Epithelial cell of esophagus (primary cell): Measurements from ENCODE around the gene ADAMTSL2.

Experiments
- DNase-seq: peaks from one replicate; pipeline ENCODE4 v3.0.0; 2010; ENCODE audit warnings: low read depth
- H3K4me3 ChIP-seq: 2 replicates; pipeline ENCODE4 v1.5.1; 2011; ENCODE audit warnings: mild to moderate bottlenecking, low read length, control low read depth
- CTCF ChIP-seq: IDR thresholded peaks from 2 replicates; pipeline ENCODE4 v1.5.1; 2011; ENCODE audit warnings: low read depth, mild to moderate bottlenecking, low read length, control low read depth, inconsistent platforms; ENCODE audit not compliant: insufficient read depth; ENCODE audit errors: missing control alignments

ADAMTSL2 gene

DNA sequence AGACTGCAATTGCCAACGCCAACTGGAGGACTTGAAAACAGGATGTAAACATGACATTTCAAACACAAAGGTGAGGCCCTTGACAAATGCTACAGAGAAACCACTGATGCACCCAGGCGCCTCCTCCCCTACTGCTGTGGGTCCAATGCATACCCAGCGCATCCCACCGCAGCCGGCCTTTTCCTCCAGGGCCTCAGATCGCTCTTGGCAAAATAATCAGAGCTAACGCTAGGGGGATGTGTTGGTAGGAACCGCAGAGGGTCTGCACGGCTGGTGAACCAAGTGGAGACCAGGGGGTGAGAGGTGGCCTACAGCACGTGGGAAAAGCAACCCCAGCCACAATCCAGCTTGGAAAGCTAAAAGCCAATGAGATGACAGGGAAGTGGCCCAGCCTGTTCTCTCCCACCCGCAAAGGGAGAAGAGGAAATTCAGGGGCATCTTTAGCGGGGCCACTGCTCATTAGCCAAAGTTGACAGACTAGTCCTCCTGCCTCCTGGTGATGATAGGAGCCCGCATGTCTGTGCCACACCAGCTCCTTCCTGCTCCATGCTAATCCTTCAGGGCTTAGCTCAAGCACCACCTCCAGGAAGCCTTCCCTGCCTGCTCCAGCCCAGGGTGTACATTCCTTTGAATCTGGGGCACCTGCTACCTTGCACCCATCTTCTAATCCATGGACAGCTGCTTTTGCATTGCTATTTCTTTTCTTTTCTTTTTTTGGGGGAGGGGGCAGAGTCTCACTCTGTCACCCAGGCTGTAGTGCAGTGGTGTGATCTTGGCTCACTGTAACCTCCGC, 68.8 kb downstream of the ADAMTSL2 start:
- no peak for TF ChIP-seq CTCF
- H3K4me3 ChIP-seq, result no peak overlapping the region
- no peak for DNase-seq

- DNase-seq, result no peak
- no peak overlapping the region for H3K4me3 ChIP-seq
- no peak for TF ChIP-seq CTCF
These were observed 69.7 kb downstream of the ADAMTSL2 start for GRCh38 chr9:133604214-133604613.

DNA sequence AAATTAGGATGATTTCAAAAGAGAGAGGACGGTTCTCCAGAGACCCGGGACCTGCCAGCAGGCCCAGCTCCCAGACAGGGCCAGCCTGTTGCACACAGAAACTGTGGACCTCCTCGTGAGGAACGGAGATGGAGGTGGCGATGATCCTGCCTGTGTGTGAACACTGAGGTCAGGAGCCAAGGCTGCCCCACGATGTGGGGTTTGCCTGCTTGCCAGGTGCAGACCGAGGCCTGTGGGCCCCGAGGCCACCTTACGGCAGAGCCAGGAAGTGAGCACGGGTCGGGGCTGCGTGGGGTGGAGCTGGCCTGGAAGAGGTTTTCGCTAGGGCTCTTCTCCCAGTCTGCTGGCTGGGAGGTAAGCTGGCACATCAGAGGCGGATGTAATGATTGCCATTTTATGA, 70.4 kb downstream of the ADAMTSL2 start:
- TF ChIP-seq CTCF, result no peak
- no peak overlapping the region for H3K4me3 ChIP-seq
- DNase-seq, result no peak

- no peak overlapping the region for H3K4me3 ChIP-seq
- DNase-seq, result no peak
- no peak for TF ChIP-seq CTCF
These were observed 70.9 kb downstream of the ADAMTSL2 start for GRCh38 chr9:133605446-133605845.

GRCh38 chr9:133605856-133606707, 71.6 kb downstream of the ADAMTSL2 start:
- no peak for DNase-seq
- no peak for TF ChIP-seq CTCF

GRCh38 chr9:133606708-133607025, 72.2 kb downstream of the ADAMTSL2 start:
- DNase-seq, result no peak
- no peak overlapping the region for H3K4me3 ChIP-seq
- TF ChIP-seq CTCF, result no peak

More at GRCh38 chr9:133605856-133606707, 71.6 kb downstream of the ADAMTSL2 start:
- no peak overlapping the region for H3K4me3 ChIP-seq
